ENCODE results near the gene HDGFL1.

The HDGFL1 gene

DNA sequence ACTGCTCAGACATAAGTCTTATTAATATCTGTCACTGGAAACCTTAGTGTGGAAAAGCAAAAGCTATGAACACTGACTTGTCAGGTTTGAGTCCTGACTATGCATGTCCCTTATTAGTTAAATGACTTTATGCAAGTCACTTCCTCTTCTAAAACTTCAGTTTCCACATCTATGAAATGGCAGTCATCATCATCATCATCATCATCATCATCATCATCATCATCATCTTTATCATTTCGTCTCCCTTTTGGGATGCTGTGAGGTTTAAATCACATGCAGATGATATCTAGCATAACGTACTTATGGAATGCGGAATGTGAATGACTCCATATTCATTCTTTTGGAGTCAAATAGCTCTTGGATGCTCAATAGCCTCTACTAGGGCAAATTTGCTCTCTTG, 24.5 kb downstream of the HDGFL1 start:
- DNase-seq (ENCODE audit: low read depth), result no peak

DNA sequence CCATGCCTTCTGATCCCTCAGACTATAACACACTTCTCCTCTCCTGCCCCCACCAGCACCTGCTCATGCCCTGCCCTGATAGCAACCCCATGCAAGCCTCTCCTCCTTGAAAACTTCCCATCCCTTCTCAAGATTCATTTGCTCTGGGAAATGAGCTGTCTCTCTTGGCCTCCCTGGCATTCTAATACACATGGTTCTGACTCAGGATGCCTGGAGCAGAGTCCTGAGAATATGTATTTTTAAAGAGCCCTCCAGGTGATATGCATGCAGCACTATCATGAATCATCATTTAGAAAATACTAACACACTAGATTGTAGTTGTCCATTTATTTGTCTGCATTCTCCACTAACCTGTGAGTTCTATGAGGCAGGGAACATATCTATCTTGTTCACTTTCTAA, 26.6 kb downstream of the HDGFL1 start:
- DNase-seq (ENCODE audit: low read depth), result no peak

DNA sequence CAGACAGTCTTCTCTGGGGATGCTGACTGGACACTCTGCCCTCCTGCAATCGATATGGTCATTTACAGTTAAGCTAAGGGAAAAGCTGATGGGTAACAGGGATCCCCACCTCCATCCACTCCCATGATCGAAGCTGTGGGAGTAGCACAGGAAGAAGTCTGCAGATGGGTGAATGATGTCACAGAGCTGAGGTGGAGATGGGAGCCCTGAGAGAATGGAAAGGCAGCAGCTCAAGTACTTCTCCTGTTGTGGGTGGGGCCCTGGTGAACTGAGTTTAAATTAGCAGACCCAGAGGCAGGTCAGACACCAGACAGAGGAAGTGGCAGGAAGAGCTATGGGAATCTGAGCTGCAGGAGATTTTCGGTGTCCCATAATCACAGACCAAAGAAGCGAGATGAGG, 29.0 kb downstream of the HDGFL1 start:
- no peak for DNase-seq (ENCODE audit: low read depth)

GRCh38 chr6:22600059-22600458, 30.7 kb downstream of the HDGFL1 start:
- no peak for DNase-seq (ENCODE audit: low read depth)

- DNase-seq (ENCODE audit: low read depth), result no peak
These were observed 32.6 kb downstream of the HDGFL1 start for GRCh38 chr6:22601984-22602383.

DNA sequence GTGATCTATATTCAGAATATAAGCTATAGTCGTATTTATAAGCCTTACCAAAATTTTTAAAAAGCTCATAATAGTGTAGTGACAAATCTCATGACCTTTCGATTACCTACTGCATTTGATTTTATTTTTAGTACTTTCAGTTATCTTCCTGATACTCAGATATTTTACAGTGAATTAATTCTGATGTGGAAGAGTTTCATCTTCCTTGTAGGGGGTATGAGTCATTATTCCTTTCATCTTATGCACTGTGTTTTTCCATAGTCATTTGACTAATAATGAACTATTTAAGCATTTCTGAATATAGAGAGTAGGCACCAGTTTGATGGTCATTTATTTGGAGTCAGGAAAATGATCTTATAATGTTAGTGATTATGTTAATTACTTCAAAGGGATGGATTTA, 36.4 kb downstream of the HDGFL1 start:
- no peak for DNase-seq (ENCODE audit: low read depth)

- DNase-seq (ENCODE audit: low read depth), result no peak
These were observed 40.8 kb downstream of the HDGFL1 start for GRCh38 chr6:22610127-22610526.

DNA sequence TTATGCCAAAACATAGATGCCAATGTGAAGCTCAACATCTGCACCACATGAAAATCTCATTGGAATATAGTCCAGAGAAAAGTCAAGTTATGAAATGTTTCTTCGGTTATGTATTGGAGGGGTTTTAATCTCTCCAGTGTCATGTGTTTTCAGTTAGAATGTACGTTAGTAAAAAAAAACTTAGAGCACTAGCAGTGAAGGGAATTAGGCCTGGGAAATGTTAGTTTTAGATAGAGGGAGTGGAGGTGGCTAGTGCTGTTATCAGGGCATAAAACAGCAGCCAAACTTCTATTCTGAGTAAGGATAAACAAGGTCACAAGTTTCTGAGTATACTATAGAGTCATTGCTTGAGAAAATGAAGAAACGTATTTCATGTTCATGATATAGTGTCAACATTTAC, 42.9 kb downstream of the HDGFL1 start:
- DNase-seq (ENCODE audit: low read depth), result no peak

DNA sequence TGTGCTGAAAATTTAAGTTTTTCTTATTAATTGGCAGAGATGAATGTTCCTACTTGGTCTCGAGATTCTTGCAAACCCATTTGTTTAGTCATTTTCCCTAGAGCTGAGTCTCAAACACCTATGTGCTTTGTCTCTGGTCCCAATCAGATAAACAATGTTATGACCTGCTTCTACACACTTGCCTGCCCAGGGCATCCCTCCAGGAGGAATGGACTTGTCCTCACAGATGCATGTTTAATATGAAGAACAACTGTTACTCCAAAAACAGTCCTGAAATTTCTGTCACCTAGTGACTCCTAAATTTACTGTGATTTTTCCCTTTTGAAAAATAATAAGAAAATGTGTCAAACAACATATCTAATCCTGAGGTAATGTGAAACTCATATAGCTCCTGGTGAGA, 43.7 kb downstream of the HDGFL1 start:
- no peak for DNase-seq (ENCODE audit: low read depth)

GRCh38 chr6:22613695-22614094, 44.3 kb downstream of the HDGFL1 start:
- DNase-seq (ENCODE audit: low read depth), result no peak

GRCh38 chr6:22614547-22614946, 45.2 kb downstream of the HDGFL1 start:
- DNase-seq (ENCODE audit: low read depth), result no peak

DNA sequence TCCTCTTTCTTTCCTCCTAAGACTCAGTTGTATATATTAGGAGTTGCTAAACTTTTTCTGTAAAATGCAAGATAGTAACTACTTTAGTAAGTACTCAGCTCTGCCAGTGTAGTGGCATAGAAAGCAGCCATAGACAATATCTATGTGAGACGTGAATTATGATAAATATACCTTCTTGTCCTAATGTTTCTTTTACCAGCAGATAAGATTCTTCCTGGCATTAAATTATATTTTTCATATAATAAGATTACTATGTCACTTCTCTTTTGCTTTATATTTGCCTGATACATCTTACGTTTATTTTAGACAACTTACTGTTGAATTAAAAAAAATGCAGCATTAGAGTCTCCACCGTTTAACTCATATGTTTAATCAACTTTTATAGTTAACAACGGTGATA, 51.7 kb downstream of the HDGFL1 start:
- no peak for DNase-seq (ENCODE audit: low read depth)

All from stimulated activated CD8-positive, alpha-beta memory T cell treated with anti-CD3 and anti-CD28 coated beads, Interleukin-15, amount 100 ng/mL, for 24 hours (primary cell).